K562 (cell line): ENCODE results near the gene IGF1R.

Experiments
- NR1H2 ChIP-seq: sonication (generic); formaldehyde crosslinking; IDR thresholded peaks from 2 replicates; pipeline ENCODE4 v1.4.0; 2020; ENCODE audit warnings: mild to moderate bottlenecking, missing genetic modification reagents
- PTRF ChIP-seq: fragments of 450-650 bp; IDR thresholded peaks from 2 replicates; pipeline ENCODE4 v1.6.1; 2016; ENCODE audit warnings: mild to moderate bottlenecking, missing genetic modification characterization, missing compliant biosample characterization
- REST ChIP-seq, 2 experiments: fragments of 450-650 bp; formaldehyde crosslinking in 1 of 2; IDR thresholded peaks; 2 replicates each; pipeline versions ENCODE4 v1.4.0 to v1.6.1; 2014 to 2020; ENCODE audit warnings: mild to moderate bottlenecking in 2 of 2, borderline replicate concordance in 1 of 2, low read depth in 1 of 2
- SP1 ChIP-seq: sonication (generic); formaldehyde crosslinking; IDR thresholded peaks from 2 replicates; pipeline ENCODE4 v1.8.1; 2022; ENCODE audit warnings: mild to moderate bottlenecking, missing genetic modification reagents
- ZBTB26 ChIP-seq: fragments of 450-650 bp; formaldehyde crosslinking; IDR thresholded peaks from 2 replicates; pipeline ENCODE4 v1.4.0; 2022; ENCODE audit warnings: missing genetic modification characterization
- ZNF253 ChIP-seq: fragments of 250-450 bp; sonication (Bioruptor Pico); conservative IDR thresholded peaks from 2 replicates; pipeline ENCODE4 v1.6.1; 2021; ENCODE audit warnings: mild to moderate bottlenecking
- ZNF311 ChIP-seq: fragments of 250-450 bp; sonication (Bioruptor Pico); IDR thresholded peaks from 2 replicates; pipeline ENCODE4 v1.4.0; 2020; ENCODE audit warnings: mild to moderate bottlenecking, moderate library complexity

- TF ChIP-seq SP1 (CRISPR knock-in tag) = no peak
- TF ChIP-seq REST (IDR thresholded peaks at IDR 0.05; ENCODE audit: borderline replicate concordance) = no peak
- no peak for TF ChIP-seq REST (CRISPR knock-in tag; IDR thresholded peaks at IDR 0.05; ENCODE audit: low read depth)
- TF ChIP-seq NR1H2 (CRISPR knock-in tag) = no peak
- no peak for TF ChIP-seq ZNF253 (CRISPR knock-in tag)
- no peak for TF ChIP-seq PTRF
- no peak for TF ChIP-seq ZNF311 (CRISPR knock-in tag)
- no peak for TF ChIP-seq ZBTB26 (CRISPR knock-in tag)
Measured at GRCh38 chr15:98777426-98777825, 129.1 kb downstream of the IGF1R start.
